IPS-NIHi11 (cell line): ENCODE results near the gene FOXN4.

ENCODE experiments used
- DNase-seq: peaks from one replicate; pipeline ENCODE4 v3.0.0; 2012; ENCODE audit warnings: mixed read lengths, low spot score

Gene FOXN4

GRCh38 chr12:109258201-109258600 lies 50.9 kb downstream of the FOXN4 start:
- no peak for DNase-seq

GRCh38 chr12:109256011-109256410 lies 53.1 kb downstream of the FOXN4 start:
- no peak for DNase-seq

GRCh38 chr12:109255377-109255776 lies 53.7 kb downstream of the FOXN4 start:
- peak; percentile 37 for DNase-seq

GRCh38 chr12:109253913-109254544 lies 55.1 kb downstream of the FOXN4 start:
- DNase-seq, result no peak

- no peak for DNase-seq
Measured at GRCh38 chr12:109252799-109253198, 56.3 kb downstream of the FOXN4 start.

GRCh38 chr12:109250523-109250922 lies 58.6 kb downstream of the FOXN4 start:
- DNase-seq, result no peak

- DNase-seq, result no peak
Measured at GRCh38 chr12:109247831-109248654, 61.0 kb downstream of the FOXN4 start.

- DNase-seq, result no peak
Measured at GRCh38 chr12:109246221-109246620, 62.9 kb downstream of the FOXN4 start.

- DNase-seq, result no peak
Measured at GRCh38 chr12:109244073-109244472, 65.0 kb downstream of the FOXN4 start.

GRCh38 chr12:109241936-109242335 lies 67.1 kb downstream of the FOXN4 start:
- no peak for DNase-seq

GRCh38 chr12:109240365-109240764 lies 68.7 kb downstream of the FOXN4 start:
- DNase-seq, result no peak

- no peak for DNase-seq
Measured at GRCh38 chr12:109239691-109240090, 69.4 kb downstream of the FOXN4 start.

- DNase-seq, result no peak
Measured at GRCh38 chr12:109239179-109239578, 69.9 kb downstream of the FOXN4 start.

GRCh38 chr12:109236257-109236656 lies 72.8 kb downstream of the FOXN4 start:
- DNase-seq, result no peak

GRCh38 chr12:109234012-109234411 lies 75.1 kb downstream of the FOXN4 start:
- DNase-seq, result no peak

GRCh38 chr12:109232731-109233130 lies 76.4 kb downstream of the FOXN4 start:
- no peak for DNase-seq

GRCh38 chr12:109230193-109230592 lies 78.9 kb downstream of the FOXN4 start:
- DNase-seq, result no peak

GRCh38 chr12:109228664-109229063 lies 80.4 kb downstream of the FOXN4 start:
- DNase-seq, result no peak
